ENCODE measurements around the gene MED26.

The MED26 gene

GRCh38 chr19:16649734-16650133 is 21.7 kb upstream of the MED26 start:
- no peak for DNase-seq

- no peak for DNase-seq
Measured at GRCh38 chr19:16645140-16645539, 17.1 kb upstream of the MED26 start.

GRCh38 chr19:16641695-16642094 is 13.7 kb upstream of the MED26 start:
- no peak for DNase-seq

GRCh38 chr19:16640951-16641350 is 12.9 kb upstream of the MED26 start:
- no peak for DNase-seq

- DNase-seq = no peak
Measured at GRCh38 chr19:16638666-16639065, 10.7 kb upstream of the MED26 start.

- no peak for DNase-seq
Measured at GRCh38 chr19:16637535-16637934, 9.5 kb upstream of the MED26 start.

- DNase-seq = no peak
Measured at GRCh38 chr19:16631465-16631864, 3.5 kb upstream of the MED26 start.

GRCh38 chr19:16628984-16629691 is 1.1 kb upstream of the MED26 start:
- no peak for DNase-seq

- no peak for DNase-seq
Measured at GRCh38 chr19:16627928-16628182, 149 bp downstream of the MED26 start.

- DNase-seq = no peak
Measured at GRCh38 chr19:16627193-16627927, 644 bp downstream of the MED26 start.

- no peak for DNase-seq
Measured at GRCh38 chr19:16626796-16627192, 1.2 kb downstream of the MED26 start.

- DNase-seq = no peak
Measured at GRCh38 chr19:16625163-16625958, 2.6 kb downstream of the MED26 start.

- DNase-seq = no peak
Measured at GRCh38 chr19:16624236-16624635, 3.8 kb downstream of the MED26 start.

GRCh38 chr19:16623576-16623975 is 4.4 kb downstream of the MED26 start:
- no peak for DNase-seq

- no peak for DNase-seq
Measured at GRCh38 chr19:16623066-16623465, 4.9 kb downstream of the MED26 start.

GRCh38 chr19:16621165-16621800 is 6.7 kb downstream of the MED26 start:
- no peak for DNase-seq

GRCh38 chr19:16620584-16620983 is 7.4 kb downstream of the MED26 start:
- no peak for DNase-seq

GRCh38 chr19:16620018-16620417 is 8.0 kb downstream of the MED26 start:
- no peak for DNase-seq

- no peak for DNase-seq
Measured at GRCh38 chr19:16619457-16619856, 8.5 kb downstream of the MED26 start.

- no peak for DNase-seq
Measured at GRCh38 chr19:16618248-16618647, 9.8 kb downstream of the MED26 start.

- DNase-seq = no peak
Measured at GRCh38 chr19:16615808-16616207, 12.2 kb downstream of the MED26 start.

- DNase-seq = no peak
Measured at GRCh38 chr19:16614941-16615340, 13.1 kb downstream of the MED26 start.

- DNase-seq = no peak
Measured at GRCh38 chr19:16613841-16614240, 14.2 kb downstream of the MED26 start.

- DNase-seq = no peak
Measured at GRCh38 chr19:16612636-16613035, 15.4 kb downstream of the MED26 start.
